Calu3 (cell line): Measurements from ENCODE around the gene C19orf33. TPM values are rescaled to one million over a fixed set of nuclear protein-coding genes. Genes with fewer than 3 reads are reported as not detected.

Experiments
- BruUV-seq: library from RNA; stranded (reverse); fragments of 400-500 nt; replicated peaks from 2 replicates; lab custom pipeline; 2021; lab: Mats Ljungman, UMichigan
- CTCF ChIA-PET: fragments of 300-600 bp; sonication (Branson Sonifier 250); formaldehyde crosslinking; loops from one replicate; lab custom pipeline; 2022; ENCODE audit warnings: antibody characterized with exemption; lab: Charles Lee
- DNase-seq: peaks from one replicate; pipeline ENCODE4 v3.0.0; 2022
- H3K27ac Mint-ChIP-seq: one replicate; pipeline ENCODE4 v1.8.0; 2022; ENCODE audit warnings: mixed read lengths; ENCODE audit not compliant: unreplicated experiment
- H3K27me3 Mint-ChIP-seq: one replicate; pipeline ENCODE4 v1.8.0; 2022; ENCODE audit warnings: mixed read lengths; ENCODE audit not compliant: unreplicated experiment
- H3K36me3 Mint-ChIP-seq: one replicate; pipeline ENCODE4 v1.8.0; 2022; ENCODE audit warnings: mild to moderate bottlenecking, moderate library complexity, mixed read lengths; ENCODE audit not compliant: insufficient read depth, unreplicated experiment
- H3K4me1 Mint-ChIP-seq: one replicate; pipeline ENCODE4 v1.8.0; 2022; ENCODE audit warnings: mild to moderate bottlenecking, low read depth, mixed read lengths; ENCODE audit not compliant: unreplicated experiment
- H3K4me3 Mint-ChIP-seq: one replicate; pipeline ENCODE4 v1.8.0; 2022; ENCODE audit warnings: mild to moderate bottlenecking, low read depth, moderate library complexity, mixed read lengths; ENCODE audit not compliant: unreplicated experiment
- H3K9me3 Mint-ChIP-seq: one replicate; pipeline ENCODE4 v1.8.0; 2022; ENCODE audit warnings: low read depth, mixed read lengths; ENCODE audit not compliant: unreplicated experiment
- intact Hi-C: fragments of 100-400 bp; cut with micrococcal nuclease; formaldehyde crosslinking; loops from one replicate; pipeline ENCODE4 v1.10.0; 2022; ENCODE audit not compliant: unreplicated experiment
- total RNA-seq: library from RNA; stranded (reverse); gene quantifications from 2 replicates; pipeline ENCODE4 v1.2.3, GENCODE V29; 2022
- TF ChIP-seq, protein P1 (sequence below): fragments of 200-600 bp; IDR thresholded peaks from one replicate; pipeline ENCODE4 v1.8.0; 2022; ENCODE audit warnings: antibody characterized with exemption; ENCODE audit not compliant: unreplicated experiment

The C19orf33 gene
- total RNA-seq, 1 experiment from 2014 or later: 189 TPM

DNA sequence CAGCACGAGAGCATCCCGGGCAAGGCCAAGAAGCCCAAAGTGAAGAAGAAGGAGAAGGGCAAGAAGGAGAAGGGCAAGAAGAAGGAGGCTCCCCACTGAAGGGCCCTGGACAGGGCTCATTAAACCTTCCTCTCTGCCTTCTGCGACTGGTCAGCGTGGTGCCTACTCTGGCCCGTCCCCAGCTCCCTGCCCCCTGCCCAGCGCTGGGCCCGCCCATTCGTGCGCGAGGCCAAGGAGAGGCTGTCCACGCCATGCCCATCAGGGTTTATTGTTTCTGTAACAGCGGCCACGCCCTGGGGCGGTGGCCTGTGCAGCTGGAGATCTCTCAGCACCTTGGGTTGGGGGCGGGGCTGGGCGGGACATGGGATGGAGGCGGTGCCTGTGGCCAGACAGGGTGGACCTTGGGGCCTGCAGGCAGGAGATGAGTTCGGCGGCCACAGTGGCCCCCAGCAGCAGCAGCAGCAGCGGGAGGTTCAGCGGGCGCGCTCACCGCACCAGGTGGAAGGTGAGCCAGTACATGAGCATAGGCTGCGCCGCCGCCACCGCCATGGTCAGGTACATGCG, 897 bp downstream of the C19orf33 start:
- TF ChIP-seq, protein P1, sequence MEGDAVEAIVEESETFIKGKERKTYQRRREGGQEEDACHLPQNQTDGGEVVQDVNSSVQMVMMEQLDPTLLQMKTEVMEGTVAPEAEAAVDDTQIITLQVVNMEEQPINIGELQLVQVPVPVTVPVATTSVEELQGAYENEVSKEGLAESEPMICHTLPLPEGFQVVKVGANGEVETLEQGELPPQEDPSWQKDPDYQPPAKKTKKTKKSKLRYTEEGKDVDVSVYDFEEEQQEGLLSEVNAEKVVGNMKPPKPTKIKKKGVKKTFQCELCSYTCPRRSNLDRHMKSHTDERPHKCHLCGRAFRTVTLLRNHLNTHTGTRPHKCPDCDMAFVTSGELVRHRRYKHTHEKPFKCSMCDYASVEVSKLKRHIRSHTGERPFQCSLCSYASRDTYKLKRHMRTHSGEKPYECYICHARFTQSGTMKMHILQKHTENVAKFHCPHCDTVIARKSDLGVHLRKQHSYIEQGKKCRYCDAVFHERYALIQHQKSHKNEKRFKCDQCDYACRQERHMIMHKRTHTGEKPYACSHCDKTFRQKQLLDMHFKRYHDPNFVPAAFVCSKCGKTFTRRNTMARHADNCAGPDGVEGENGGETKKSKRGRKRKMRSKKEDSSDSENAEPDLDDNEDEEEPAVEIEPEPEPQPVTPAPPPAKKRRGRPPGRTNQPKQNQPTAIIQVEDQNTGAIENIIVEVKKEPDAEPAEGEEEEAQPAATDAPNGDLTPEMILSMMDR: no peak
- BruUV-seq: no TSS peak
- H3K27ac Mint-ChIP-seq: peak overlapping the region; percentile 96
- CTCF ChIA-PET: interaction anchor here (0.5 to 1.3 kb wide), 7 partner anchors 11 to 166 kb away, joined by 3 to 18 read pairs (median 4); partner anchors contain the start of genes CATSPERG and PSMD8
- peaks cover 84% of the 10 kb centered on the region for H3K36me3 Mint-ChIP-seq
- no peaks in the 10 kb centered on the region for H3K9me3 Mint-ChIP-seq
- peak; percentile 97 for DNase-seq
- H3K4me1 Mint-ChIP-seq: peaks cover 46% of the 10 kb centered on the region
- H3K27me3 Mint-ChIP-seq: no peaks in the 10 kb centered on the region
- peak overlapping the region; percentile 96 for H3K4me3 Mint-ChIP-seq
- intact Hi-C loops: no loop called here

GRCh38 chr19:38306236-38306635, 2.2 kb downstream of the C19orf33 start:
- no peak overlapping the region for H3K4me3 Mint-ChIP-seq

DNA sequence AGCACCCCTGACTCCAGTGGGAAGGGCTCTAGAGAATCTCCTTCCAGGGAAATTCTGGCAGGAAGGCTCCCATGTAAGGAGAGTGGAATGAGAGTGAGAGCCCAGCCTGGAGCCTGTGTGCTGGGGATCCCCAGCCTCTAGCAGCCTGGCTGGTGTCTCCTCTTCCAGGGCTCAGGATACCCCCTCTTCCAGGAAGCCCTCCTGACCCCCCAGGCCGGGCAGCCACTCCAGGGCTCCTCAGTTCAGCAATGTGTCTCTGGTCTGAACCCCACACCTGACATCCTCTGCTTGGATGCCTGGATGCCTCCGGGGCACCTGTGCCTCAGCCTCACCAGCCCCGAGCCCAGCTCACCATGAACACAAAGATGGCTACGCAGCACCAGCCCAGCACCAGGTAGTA, 3.0 kb downstream of the C19orf33 start:
- TF ChIP-seq, protein P1: no peak
- CTCF ChIA-PET: no interaction called here
- Mint-ChIP-seq H3K4me3 (no peak overlapping the region), H3K36me3 (peaks cover 74% of the 10 kb centered on the region), H3K27me3 (no peaks in the 10 kb centered on the region), H3K4me1 (peaks cover 35% of the 10 kb centered on the region), H3K9me3 (peaks cover 4% of the 10 kb centered on the region), H3K27ac (peak overlapping the region; percentile 80)
- intact Hi-C loops: no loop called here
- DNase-seq: no peak
- BruUV-seq: no TSS peak

More at GRCh38 chr19:38306236-38306635, 2.2 kb downstream of the C19orf33 start:
- TF ChIP-seq, protein P1: no peak
- H3K27ac Mint-ChIP-seq: no peak overlapping the region
- peaks cover 4% of the 10 kb centered on the region for H3K9me3 Mint-ChIP-seq
- no peak for DNase-seq
- peaks cover 35% of the 10 kb centered on the region for H3K4me1 Mint-ChIP-seq
- no TSS peak for BruUV-seq
- peaks cover 80% of the 10 kb centered on the region for H3K36me3 Mint-ChIP-seq
- no peaks in the 10 kb centered on the region for H3K27me3 Mint-ChIP-seq
- CTCF ChIA-PET: no interaction called here
- intact Hi-C loops: no loop called here

- DNase-seq: no peak
- Mint-ChIP-seq H3K27me3 (no peaks in the 10 kb centered on the region), H3K4me1 (peaks cover 33% of the 10 kb centered on the region), H3K4me3 (no peak overlapping the region), H3K27ac (peak overlapping the region; percentile 80), H3K36me3 (peaks cover 72% of the 10 kb centered on the region), H3K9me3 (peaks cover 4% of the 10 kb centered on the region)
- CTCF ChIA-PET: interaction anchor here (0.6 kb wide), 1 partner anchor 71 kb away, joined by 7 read pairs; no protein-coding TSS in a partner anchor
- no TSS peak for BruUV-seq
- TF ChIP-seq, protein P1: no peak
- intact Hi-C loops: no loop called here
Measured at GRCh38 chr19:38307597-38307996, 3.5 kb downstream of the C19orf33 start.
